HepG2 (cell line): ENCODE data around the gene APC2. TPM values are rescaled to one million over a fixed set of nuclear protein-coding genes. Genes with fewer than 3 reads are reported as not detected.

Source experiments
- ATAC-seq: fragments of 200-7000 bp; cut with Tn5 transposase; 3 replicates; pipeline ENCODE4 v1.9.1; 2020; ENCODE audit warnings: mild to moderate bottlenecking, moderate library complexity
- BruUV-seq: library from RNA; stranded (reverse); fragments of 400-500 nt; replicated peaks from 2 replicates; lab custom pipeline; 2021; lab: Mats Ljungman, UMichigan
- CTCF ChIA-PET: fragments of 300-600 bp; formaldehyde crosslinking; extraction: SDS; loops from one replicate; lab custom pipeline; 2021; ENCODE audit warnings: low total read pairs, inconsistent platforms, low intra/inter-chr PET ratio; lab: Yijun Ruan, JAX
- POLR2A ChIA-PET: fragments of 350-600 bp; sonication (Branson Sonifier 250); formaldehyde crosslinking; loops from one replicate; lab custom pipeline; 2020; ENCODE audit warnings: antibody characterized with exemption, inconsistent platforms; lab: Yijun Ruan, JAX
- DNase-seq: peaks from one replicate; pipeline ENCODE4 v3.0.0-alpha.2; 2015; ENCODE audit warnings: low spot score
- FAIRE-seq: peaks from 3 replicates; lab custom pipeline; 2011; peaks lifted over from hg19 to GRCh38; lab: Jason Lieb, UNC
- H2AFZ ChIP-seq: one replicate; pipeline ENCODE4 v1.6.1; 2011; ENCODE audit warnings: low read length, inconsistent platforms
- H3K27ac ChIP-seq: fragments of 300-600 bp; 3 replicates; pipeline ENCODE4 v1.8.0; 2011; ENCODE audit warnings: mixed run types, mild to moderate bottlenecking, mixed read lengths, low read length, inconsistent platforms; ENCODE audit not compliant: insufficient read depth; ENCODE audit errors: extremely low read length
- H3K27me3 ChIP-seq, 2 experiments: fragments of 200-600 bp in 1 of 2; 2 replicates in 1 of 2; 3 replicates in 1 of 2; pipeline versions ENCODE4 v1.6.0 to v1.8.0; 2011; ENCODE audit warnings: low read length in 2 of 2, mild to moderate bottlenecking in 2 of 2, moderate library complexity in 2 of 2, inconsistent platforms in 1 of 2; ENCODE audit not compliant: insufficient read depth in 2 of 2, control insufficient read depth in 1 of 2
- H3K36me3 ChIP-seq, 2 experiments: fragments of 200-600 bp in 1 of 2; replicated peaks in 1 of 2; 2 replicates in 1 of 2; 3 replicates in 1 of 2; pipeline versions ENCODE4 v1.5.1 to v1.8.0; 2011; ENCODE audit warnings: low read length in 2 of 2, inconsistent platforms in 1 of 2; ENCODE audit not compliant: insufficient read depth in 2 of 2, control insufficient read depth in 1 of 2
- H3K4me1 ChIP-seq: 2 replicates; pipeline ENCODE4 v1.5.1; 2012; ENCODE audit warnings: low read length, inconsistent platforms; ENCODE audit not compliant: insufficient read depth
- H3K4me2 ChIP-seq: 2 replicates; pipeline ENCODE4 v1.6.0; 2011; ENCODE audit warnings: low read depth, low read length, inconsistent platforms
- H3K4me3 ChIP-seq, 3 experiments: fragments of 200-600 bp in 1 of 3; sonication (generic), shearing (Covaris generic) in 1 of 3; replicated peaks in 1 of 3; 2 replicates each; pipeline ENCODE4 v1.5.1; 2011 to 2016; ENCODE audit warnings: low read length in 3 of 3, inconsistent platforms in 2 of 3, low read depth in 2 of 3, mild to moderate bottlenecking in 2 of 3, control low read depth in 1 of 3, mixed read lengths in 1 of 3; ENCODE audit not compliant: insufficient read depth in 1 of 3
- H3K79me2 ChIP-seq: one replicate; pipeline ENCODE4 v1.6.1; 2011; ENCODE audit warnings: low read length, inconsistent platforms; ENCODE audit not compliant: insufficient read depth
- H3K9ac ChIP-seq: 2 replicates; pipeline ENCODE4 v1.6.0; 2011; ENCODE audit warnings: mild to moderate bottlenecking, low read depth, low read length, inconsistent platforms; ENCODE audit not compliant: insufficient read depth
- H3K9me3 ChIP-seq: 2 replicates; pipeline ENCODE4 v1.5.1; 2012; ENCODE audit warnings: mild to moderate bottlenecking, low read length
- H4K20me1 ChIP-seq: 2 replicates; pipeline ENCODE4 v1.6.0; 2011; ENCODE audit warnings: inconsistent platforms, mild to moderate bottlenecking, low read length, moderate library complexity; ENCODE audit not compliant: insufficient read depth
- CHD2 ChIP-seq: IDR thresholded peaks from 2 replicates; pipeline ENCODE4 v1.6.1; 2011; ENCODE audit warnings: low read depth, low read length, improper control_type of control experiment
- FOXK1 ChIP-seq: sonication (generic); formaldehyde crosslinking; IDR thresholded peaks from 2 replicates; pipeline ENCODE4 v1.4.0; 2020; ENCODE audit warnings: low read depth, missing genetic modification reagents, borderline replicate concordance
- GMEB2 ChIP-seq: IDR thresholded peaks from 2 replicates; pipeline ENCODE4 v1.6.1; 2016; ENCODE audit warnings: missing biosample characterization, missing genetic modification reagents, low read depth
- HDAC1 ChIP-seq: sonication (generic); formaldehyde crosslinking; IDR thresholded peaks from 2 replicates; pipeline ENCODE4 v1.5.1; 2020; ENCODE audit warnings: mild to moderate bottlenecking, missing genetic modification reagents
- HNRNPUL1 ChIP-seq: fragments of 200-400 bp; formaldehyde crosslinking; IDR thresholded peaks from 2 replicates; pipeline ENCODE4 v1.6.1; 2017; ENCODE audit warnings: low read depth, mild to moderate bottlenecking, low read length, moderate library complexity
- ISL2 ChIP-seq: sonication (generic); formaldehyde crosslinking; IDR thresholded peaks from 2 replicates; pipeline ENCODE4 v1.5.0; 2020; ENCODE audit warnings: missing genetic modification reagents
- KAT8 ChIP-seq: IDR thresholded peaks from 2 replicates; pipeline ENCODE4 v1.6.1; 2016; ENCODE audit warnings: missing genetic modification reagents, missing compliant biosample characterization
- KDM3A ChIP-seq: IDR thresholded peaks from 2 replicates; pipeline ENCODE4 v1.6.1; 2018; ENCODE audit warnings: low read depth, missing compliant biosample characterization
- MAZ ChIP-seq, 2 experiments: sonication (generic) in 1 of 2; formaldehyde crosslinking in 1 of 2; IDR thresholded peaks; 2 replicates each; pipeline versions ENCODE4 v1.5.0 to v1.6.1; 2012 to 2020; ENCODE audit warnings: low read depth in 2 of 2, mild to moderate bottlenecking in 2 of 2, borderline replicate concordance in 1 of 2, improper control_type of control experiment in 1 of 2, low read length in 1 of 2, missing genetic modification reagents in 1 of 2, moderate library complexity in 1 of 2
- MEIS2 ChIP-seq: sonication (generic); formaldehyde crosslinking; IDR thresholded peaks from 2 replicates; pipeline ENCODE4 v1.9.0; 2021; ENCODE audit warnings: mild to moderate bottlenecking, missing genetic modification reagents
- PAF1 ChIP-seq: IDR thresholded peaks from 2 replicates; pipeline ENCODE4 v1.6.1; 2016; ENCODE audit warnings: missing genetic modification reagents, missing compliant biosample characterization
- PITX1 ChIP-seq: sonication (generic); formaldehyde crosslinking; IDR thresholded peaks from 2 replicates; pipeline ENCODE4 v1.5.1; 2020; ENCODE audit warnings: mild to moderate bottlenecking, missing genetic modification reagents
- POLR2A ChIP-seq, 2 experiments: IDR thresholded peaks; 2 replicates each; pipeline ENCODE4 v1.6.1; 2011; ENCODE audit warnings: low read depth in 2 of 2, low read length in 2 of 2, mild to moderate bottlenecking in 1 of 2, moderate library complexity in 1 of 2; ENCODE audit not compliant: insufficient read depth in 1 of 2
- TAF15 ChIP-seq: fragments of 200-400 bp; formaldehyde crosslinking; IDR thresholded peaks from one replicate; pipeline ENCODE4 v1.6.1; 2018; ENCODE audit warnings: mild to moderate bottlenecking, low read depth, low read length; ENCODE audit not compliant: poor library complexity, severe bottlenecking
- ZBTB26 ChIP-seq: IDR thresholded peaks from 2 replicates; pipeline ENCODE4 v1.6.1; 2016; ENCODE audit warnings: missing compliant biosample characterization, missing genetic modification reagents, borderline replicate concordance
- ZNF24 ChIP-seq: fragments of 450-650 bp; IDR thresholded peaks from 2 replicates; pipeline ENCODE4 v1.6.1; 2017; ENCODE audit warnings: antibody characterized with exemption, mild to moderate bottlenecking
- ZNF280B ChIP-seq: sonication (generic); formaldehyde crosslinking; IDR thresholded peaks from 2 replicates; pipeline ENCODE4 v1.5.0; 2020; ENCODE audit warnings: missing genetic modification reagents, mild to moderate bottlenecking, borderline replicate concordance
- ZNF337 ChIP-seq: sonication (generic); formaldehyde crosslinking; IDR thresholded peaks from 2 replicates; pipeline ENCODE4 v1.5.1; 2020; ENCODE audit warnings: missing genetic modification reagents, low read depth, mild to moderate bottlenecking, borderline replicate concordance
- ZNF367 ChIP-seq: sonication (generic); formaldehyde crosslinking; IDR thresholded peaks from 2 replicates; pipeline ENCODE4 v1.4.0; 2020; ENCODE audit warnings: missing genetic modification reagents, borderline replicate concordance
- ZNF709 ChIP-seq: sonication (generic); formaldehyde crosslinking; IDR thresholded peaks from 2 replicates; pipeline ENCODE4 v1.5.0; 2020; ENCODE audit warnings: mild to moderate bottlenecking, missing genetic modification reagents
- ZNF878 ChIP-seq: sonication (generic); formaldehyde crosslinking; IDR thresholded peaks from 2 replicates; pipeline ENCODE4 v1.8.1; 2023; ENCODE audit warnings: mild to moderate bottlenecking, missing genetic modification reagents, moderate library complexity
- WGBS: methylation state at CpG from one replicate; pipeline ENCODE4 v1.1.6; 2017; ENCODE audit warnings: low lambda C conversion rate; 5-methylcytosine and 5-hydroxymethylcytosine counted together
- in situ Hi-C: cut with HindIII; loops from 2 replicates; pipeline ENCODE4 v1.10.0; 2017; ENCODE audit warnings: low pct_unique_long_range_greater_than_20kb; ENCODE audit not compliant: extremely low pct_ligation_motif_present
- intact Hi-C: fragments of 100-400 bp; cut with micrococcal nuclease; formaldehyde crosslinking; loops from one replicate; pipeline ENCODE4 v1.10.0; 2022; ENCODE audit not compliant: unreplicated experiment
- polyA plus RNA-seq, 8 experiments: library from polyadenylated mRNA; depleted of rRNA in 3 of 8; stranded (reverse) in 7 of 8; unstranded in 1 of 8; fragments of >200 nt; fragmentation: Illumina TruSeq in 4 of 8; extraction: Trizol in 4 of 8; gene quantifications; 2 replicates each; pipeline versions ENCODE4 v1.2.1 to v1.2.3, GENCODE V29; 2011 to 2016; ENCODE audit warnings: low read depth in 4 of 8, missing spikeins in 1 of 8, mixed read lengths in 1 of 8; ENCODE audit not compliant: insufficient read depth in 1 of 8
- total RNA-seq, 5 experiments: library from RNA; depleted of rRNA; stranded (reverse); fragments of >200 nt; fragmentation: Illumina TruSeq; extraction: Trizol; gene quantifications; 2 replicates each; pipeline ENCODE4 v1.2.3, GENCODE V29; 2016; ENCODE audit warnings: low read depth in 1 of 5

The APC2 gene
- total and polyA plus RNA-seq, 2 of the 13 experiments (the other 11 are each of a cell fraction or from before 2014, with no cell fraction given) = 0.08 to 0.22 TPM

GRCh38 chr19:1471010-1471514, 21.1 kb downstream of the APC2 start:
- H3K36me3 ChIP-seq = peaks cover 0 to under 1% of the 10 kb centered on the region in 2 experiments; a peak in 1 of 5 replicates
- CTCF ChIA-PET = no interaction called here
- H3K4me2 ChIP-seq = peak overlapping the region; percentile 76
- no peak overlapping the region for H3K27ac ChIP-seq
- no peak for FAIRE-seq
- no peaks in the 10 kb centered on the region for H3K27me3 ChIP-seq
- no peaks in the 10 kb centered on the region for H3K9me3 ChIP-seq
- intact Hi-C loops = no loop called here
- peak overlapping the region; percentile 42; the same call in 1 of the 2 replicates for H3K9ac ChIP-seq
- ATAC-seq = peak; percentile 43
- peak overlapping the region; percentile 41 to 69 (median 54); a peak in 5 of 6 replicates for H3K4me3 ChIP-seq
- no peaks in the 10 kb centered on the region for H3K79me2 ChIP-seq
- 17% methylated on average over 6 of the region's 28 CpGs for WGBS
- POLR2A ChIA-PET = interaction anchor here (0.9 to 3.6 kb wide), 4 partner anchors 15 to 31 kb away, joined by 3 to 19 read pairs (median 4); partner anchors contain the start of genes PCSK4 and REEP6
- peaks cover 25% of the 10 kb centered on the region for H3K4me1 ChIP-seq
- no peak overlapping the region for H2AFZ ChIP-seq
- in situ Hi-C loops = no loop called here
- DNase-seq = no peak
- no TSS peak for BruUV-seq
- H4K20me1 ChIP-seq = peaks cover 12% of the 10 kb centered on the region
- TF ChIP-seq HDAC1 (CRISPR knock-in tag) = no peak
- TF ChIP-seq POLR2A (IDR thresholded peaks at IDR 0.05; ENCODE audit: insufficient read depth in 1 of 2, low read depth in 2 of 2, low read length in 2 of 2) = 0 out of 4 replicates have a peak, but pooled peaks of 1 of the 2 experiments have one; percentile 13
- TF ChIP-seq GMEB2 (CRISPR knock-in tag) = no peak
- TF ChIP-seq TAF15 = peak; percentile 16
- TF ChIP-seq ZNF280B (CRISPR knock-in tag) = no peak
- no peak for TF ChIP-seq MAZ (IDR thresholded peaks at IDR 0.05; ENCODE audit: borderline replicate concordance, low read depth, low read length)
- TF ChIP-seq MAZ (CRISPR knock-in tag; IDR thresholded peaks at IDR 0.05; ENCODE audit: low read depth) = no peak
- no peak for TF ChIP-seq ZNF337 (CRISPR knock-in tag)
- no peak for TF ChIP-seq KAT8 (CRISPR knock-in tag)
- TF ChIP-seq ZNF24 = no peak
- no peak for TF ChIP-seq ZNF367 (CRISPR knock-in tag)
- no peak for TF ChIP-seq CHD2
- TF ChIP-seq ZNF709 = no peak
- 0 out of 2 replicates have a peak, but pooled peaks have one; percentile 34 for TF ChIP-seq MEIS2
- no peak for TF ChIP-seq ZNF878 (CRISPR knock-in tag)
- TF ChIP-seq HNRNPUL1 = no peak
- peak; percentile 40; the same call in 1 of the 2 replicates for TF ChIP-seq KDM3A (CRISPR knock-in tag)
- TF ChIP-seq ISL2 (CRISPR knock-in tag) = no peak
- no peak for TF ChIP-seq ZBTB26 (CRISPR knock-in tag)
- TF ChIP-seq FOXK1 (CRISPR knock-in tag) = 0 out of 2 replicates have a peak, but pooled peaks have one; percentile 5
- TF ChIP-seq PITX1 (CRISPR knock-in tag) = no peak
- TF ChIP-seq PAF1 (CRISPR knock-in tag) = no peak
